ENCODE results near the gene GRAMD4. TPM values are rescaled to one million over a fixed set of nuclear protein-coding genes. Genes with fewer than 3 reads are reported as not detected.

The GRAMD4 gene
- total RNA-seq, 1 donor from 2014 or later = 90.8 TPM

- peaks cover 25% of the 10 kb centered on the region for H3K36me3 Mint-ChIP-seq (ENCODE audit: low read depth)
- no peaks in the 10 kb centered on the region for H3K27me3 Mint-ChIP-seq (ENCODE audit: low read depth)
- H3K9me3 Mint-ChIP-seq = no peaks in the 10 kb centered on the region
- intact Hi-C loops (cut with micrococcal nuclease) = no loop called here
- peaks cover 37% of the 10 kb centered on the region for H3K4me1 Mint-ChIP-seq (ENCODE audit: low read depth)
- no peak overlapping the region for H3K4me3 Mint-ChIP-seq (ENCODE audit: low read depth)
- no peak for DNase-seq (ENCODE audit: low spot score)
- peak overlapping the region; percentile 80 for H3K27ac Mint-ChIP-seq
Measured at GRCh38 chr22:46656856-46657654, 36.9 kb downstream of the GRAMD4 start.

- Mint-ChIP-seq H3K27ac (peak overlapping the region; percentile 58), H3K27me3 (ENCODE audit: low read depth) (no peaks in the 10 kb centered on the region), H3K36me3 (ENCODE audit: low read depth) (peaks cover 23% of the 10 kb centered on the region)
Measured at GRCh38 chr22:46657655-46657953, 37.4 kb downstream of the GRAMD4 start.

GRCh38 chr22:46657996-46658947, 38.1 kb downstream of the GRAMD4 start:
- intact Hi-C loops (cut with micrococcal nuclease) = no loop called here
- Mint-ChIP-seq H3K27ac (no peak overlapping the region), H3K27me3 (ENCODE audit: low read depth) (no peaks in the 10 kb centered on the region), H3K4me3 (ENCODE audit: low read depth) (no peak overlapping the region), H3K9me3 (no peaks in the 10 kb centered on the region), H3K4me1 (ENCODE audit: low read depth) (peaks cover 28% of the 10 kb centered on the region), H3K36me3 (ENCODE audit: low read depth) (peaks cover 20% of the 10 kb centered on the region)
- DNase-seq (ENCODE audit: low spot score) = no peak

More at GRCh38 chr22:46657655-46657953, 37.4 kb downstream of the GRAMD4 start:
- no peak for DNase-seq (ENCODE audit: low spot score)
- Mint-ChIP-seq H3K4me1 (ENCODE audit: low read depth) (peaks cover 33% of the 10 kb centered on the region), H3K9me3 (no peaks in the 10 kb centered on the region), H3K4me3 (ENCODE audit: low read depth) (no peak overlapping the region)
- intact Hi-C loops (cut with micrococcal nuclease) = no loop called here

- intact Hi-C loops (cut with micrococcal nuclease) = no loop called here
- no peak for DNase-seq (ENCODE audit: low spot score)
- Mint-ChIP-seq H3K27me3 (ENCODE audit: low read depth) (no peaks in the 10 kb centered on the region), H3K9me3 (no peaks in the 10 kb centered on the region), H3K4me1 (ENCODE audit: low read depth) (peaks cover 21% of the 10 kb centered on the region), H3K27ac (no peak overlapping the region), H3K4me3 (ENCODE audit: low read depth) (no peak overlapping the region), H3K36me3 (ENCODE audit: low read depth) (peaks cover 15% of the 10 kb centered on the region)
Measured at GRCh38 chr22:46659059-46659790, 39.0 kb downstream of the GRAMD4 start.

- Mint-ChIP-seq H3K4me3 (ENCODE audit: low read depth) (no peak overlapping the region), H3K27ac (peak overlapping the region; percentile 60), H3K9me3 (no peaks in the 10 kb centered on the region), H3K4me1 (ENCODE audit: low read depth) (peaks cover 19% of the 10 kb centered on the region), H3K36me3 (ENCODE audit: low read depth) (peaks cover 15% of the 10 kb centered on the region), H3K27me3 (ENCODE audit: low read depth) (no peaks in the 10 kb centered on the region)
- DNase-seq (ENCODE audit: low spot score) = no peak
- intact Hi-C loops (cut with micrococcal nuclease) = no loop called here
Measured at GRCh38 chr22:46659791-46660186, 39.6 kb downstream of the GRAMD4 start.

- intact Hi-C loops (cut with micrococcal nuclease) = no loop called here
- no peaks in the 10 kb centered on the region for H3K27me3 Mint-ChIP-seq (ENCODE audit: low read depth)
- peak overlapping the region; percentile 86 for H3K27ac Mint-ChIP-seq
- peaks cover 17% of the 10 kb centered on the region for H3K36me3 Mint-ChIP-seq (ENCODE audit: low read depth)
- H3K4me3 Mint-ChIP-seq (ENCODE audit: low read depth) = no peak overlapping the region
- H3K4me1 Mint-ChIP-seq (ENCODE audit: low read depth) = peaks cover 19% of the 10 kb centered on the region
- no peak for DNase-seq (ENCODE audit: low spot score)
- H3K9me3 Mint-ChIP-seq = no peaks in the 10 kb centered on the region
Measured at GRCh38 chr22:46660604-46661201, 40.5 kb downstream of the GRAMD4 start.

- H3K27me3 Mint-ChIP-seq (ENCODE audit: low read depth) = no peaks in the 10 kb centered on the region
- peaks cover 19% of the 10 kb centered on the region for H3K4me1 Mint-ChIP-seq (ENCODE audit: low read depth)
- peaks cover 17% of the 10 kb centered on the region for H3K36me3 Mint-ChIP-seq (ENCODE audit: low read depth)
- intact Hi-C loops (cut with micrococcal nuclease) = no loop called here
- H3K9me3 Mint-ChIP-seq = no peaks in the 10 kb centered on the region
- H3K4me3 Mint-ChIP-seq (ENCODE audit: low read depth) = no peak overlapping the region
- no peak for DNase-seq (ENCODE audit: low spot score)
- H3K27ac Mint-ChIP-seq = peak overlapping the region; percentile 86
Measured at GRCh38 chr22:46661221-46661851, 41.1 kb downstream of the GRAMD4 start.

- Mint-ChIP-seq H3K36me3 (ENCODE audit: low read depth) (peaks cover 17% of the 10 kb centered on the region), H3K4me3 (ENCODE audit: low read depth) (no peak overlapping the region), H3K27ac (peak overlapping the region; percentile 86), H3K27me3 (ENCODE audit: low read depth) (no peaks in the 10 kb centered on the region), H3K4me1 (ENCODE audit: low read depth) (peaks cover 19% of the 10 kb centered on the region), H3K9me3 (no peaks in the 10 kb centered on the region)
- intact Hi-C loops (cut with micrococcal nuclease) = no loop called here
- DNase-seq (ENCODE audit: low spot score) = no peak
Measured at GRCh38 chr22:46662226-46662625, 42.0 kb downstream of the GRAMD4 start.

GRCh38 chr22:46663001-46663400, 42.8 kb downstream of the GRAMD4 start:
- intact Hi-C loops (cut with micrococcal nuclease) = no loop called here
- no peaks in the 10 kb centered on the region for H3K9me3 Mint-ChIP-seq
- H3K4me1 Mint-ChIP-seq (ENCODE audit: low read depth) = peaks cover 19% of the 10 kb centered on the region
- H3K27me3 Mint-ChIP-seq (ENCODE audit: low read depth) = no peaks in the 10 kb centered on the region
- H3K4me3 Mint-ChIP-seq (ENCODE audit: low read depth) = no peak overlapping the region
- H3K36me3 Mint-ChIP-seq (ENCODE audit: low read depth) = peaks cover 17% of the 10 kb centered on the region
- DNase-seq (ENCODE audit: low spot score) = no peak
- H3K27ac Mint-ChIP-seq = no peak overlapping the region

- intact Hi-C loops (cut with micrococcal nuclease) = no loop called here
- Mint-ChIP-seq H3K4me1 (ENCODE audit: low read depth) (peaks cover 19% of the 10 kb centered on the region), H3K36me3 (ENCODE audit: low read depth) (peaks cover 17% of the 10 kb centered on the region), H3K27ac (no peak overlapping the region), H3K4me3 (ENCODE audit: low read depth) (no peak overlapping the region), H3K27me3 (ENCODE audit: low read depth) (no peaks in the 10 kb centered on the region), H3K9me3 (no peaks in the 10 kb centered on the region)
- no peak for DNase-seq (ENCODE audit: low spot score)
Measured at GRCh38 chr22:46663436-46664100, 43.4 kb downstream of the GRAMD4 start.

GRCh38 chr22:46664301-46664855, 44.2 kb downstream of the GRAMD4 start:
- intact Hi-C loops (cut with micrococcal nuclease) = no loop called here
- Mint-ChIP-seq H3K36me3 (ENCODE audit: low read depth) (peaks cover 16% of the 10 kb centered on the region), H3K4me1 (ENCODE audit: low read depth) (peaks cover 19% of the 10 kb centered on the region), H3K4me3 (ENCODE audit: low read depth) (no peak overlapping the region), H3K27me3 (ENCODE audit: low read depth) (no peaks in the 10 kb centered on the region), H3K9me3 (no peaks in the 10 kb centered on the region), H3K27ac (no peak overlapping the region)
- DNase-seq (ENCODE audit: low spot score) = no peak

Measured in activated T-helper 2 cell treated with anti-CD3 and anti-CD28 coated beads, Interferon-gamma antibody, Interleukin-2, Interleukin-4, amounts not matched to agents 10 μg/mL and 5 μg/mL and 100 μg/mL, durations not matched to agents 14 hours and 24 hours and 36 hours (primary cell).